GM12875 (cell line): ENCODE results near the gene KCNF1.
A peak's percentile ranks its signal among the peaks of the same experiment; 100 is the strongest.

Experiments used
- H3K4me3 ChIP-seq: one replicate; pipeline ENCODE4 v1.5.1; 2011; ENCODE audit warnings: low read depth, low read length, control low read depth
- CTCF ChIP-seq: IDR thresholded peaks from 2 replicates; pipeline ENCODE4 v1.5.1; 2011; ENCODE audit warnings: low read depth, mild to moderate bottlenecking, control low read depth, inconsistent platforms, low read length, moderate library complexity, borderline replicate concordance; ENCODE audit not compliant: insufficient read depth

Gene KCNF1

GRCh38 chr2:10894264-10894935, 17.3 kb upstream of the KCNF1 start:
- TF ChIP-seq CTCF, result no peak

GRCh38 chr2:10895231-10895630, 16.5 kb upstream of the KCNF1 start:
- no peak overlapping the region for H3K4me3 ChIP-seq
- TF ChIP-seq CTCF, result no peak

More at GRCh38 chr2:10894264-10894935, 17.3 kb upstream of the KCNF1 start:
- H3K4me3 ChIP-seq, result no peak overlapping the region

- no peak overlapping the region for H3K4me3 ChIP-seq
- TF ChIP-seq CTCF, result no peak
Measured at GRCh38 chr2:10897956-10898355, 13.8 kb upstream of the KCNF1 start.

- peak; percentile 42; the same call in 1 of the 2 replicates for TF ChIP-seq CTCF
- no peak overlapping the region for H3K4me3 ChIP-seq
Measured at GRCh38 chr2:10900216-10901109, 11.3 kb upstream of the KCNF1 start.

GRCh38 chr2:10901160-10901939, 10.4 kb upstream of the KCNF1 start:
- H3K4me3 ChIP-seq, result no peak overlapping the region
- TF ChIP-seq CTCF, result no peak

- no peak overlapping the region for H3K4me3 ChIP-seq
- no peak for TF ChIP-seq CTCF
Measured at GRCh38 chr2:10903861-10904210, 7.9 kb upstream of the KCNF1 start.

GRCh38 chr2:10904455-10904854, 7.3 kb upstream of the KCNF1 start:
- TF ChIP-seq CTCF, result no peak
- H3K4me3 ChIP-seq, result no peak overlapping the region
